ENCODE results near the gene S100A3. TPM values are rescaled to one million over a fixed set of nuclear protein-coding genes. Genes with fewer than 3 reads are reported as not detected.

Gene S100A3
- total and polyA plus RNA-seq, 3 donors from 2014 or later = 0.67 TPM; not detected in 2

GRCh38 chr1:153498746-153499145, 50.3 kb downstream of the S100A3 start:
- 43 to 44% methylated on average over 2 of the region's 2 CpGs for WGBS, 2 donors
- H3K27me3 ChIP-seq = no peaks in the 10 kb centered on the region
- no peaks in the 10 kb centered on the region for H3K4me1 ChIP-seq
- H3K4me3 ChIP-seq = no peak overlapping the region
- no peak for DNase-seq
- TF ChIP-seq CTCF (IDR thresholded peaks at IDR 0.05) (no peak), POLR2A (IDR thresholded peaks at IDR 0.05) (no peak)
- no peak overlapping the region for H3K27ac ChIP-seq
- intact Hi-C loops (cut with DNase I; ENCODE audit: low total_unique reads) = loop anchor here (10.0 kb wide), 1 partner anchor 144 kb away; the partner anchor contains the start of gene S100A9
- H3K9me3 ChIP-seq = no peaks in the 10 kb centered on the region
- H3K36me3 ChIP-seq (ENCODE audit: low read depth, missing control alignments) = no peaks in the 10 kb centered on the region

Other genes starting within 250 kb of the S100A3 start
- gene PGLYRP3, start 236.3 kb downstream of the S100A3 start, total RNA-seq = not detected
- 0.28 TPM for gene PGLYRP3, start 236.3 kb downstream of the S100A3 start, polyA plus RNA-seq (ENCODE audit: insufficient read depth, low read depth, low replicate concordance)
- gene PGLYRP4, start 200.4 kb downstream of the S100A3 start, total RNA-seq = under 1 TPM in 1 of 2 donors, not detected in 1; 0.12 TPM
- gene PGLYRP4, start 200.4 kb downstream of the S100A3 start, polyA plus RNA-seq (ENCODE audit: insufficient read depth, low read depth, low replicate concordance) = 0.17 TPM
- gene S100A9, start 191.4 kb downstream of the S100A3 start, total RNA-seq = 10 to 100 TPM in 1 of 2 donors, 1 to 10 TPM in 1; 4.6 to 10.7 TPM
- gene S100A9, start 191.4 kb downstream of the S100A3 start, polyA plus RNA-seq (ENCODE audit: insufficient read depth, low read depth, low replicate concordance) = 36.6 TPM
- gene S100A12, start 173.6 kb downstream of the S100A3 start, total RNA-seq = not detected
- not detected for gene S100A12, start 173.6 kb downstream of the S100A3 start, polyA plus RNA-seq (ENCODE audit: insufficient read depth, low read depth, low replicate concordance)
- gene S100A8, start 158.2 kb downstream of the S100A3 start, total RNA-seq = 1 to 10 TPM; 1.3 to 3.0 TPM
- 20.3 TPM for gene S100A8, start 158.2 kb downstream of the S100A3 start, polyA plus RNA-seq (ENCODE audit: insufficient read depth, low read depth, low replicate concordance)
- not detected for gene S100A7A, start 132.7 kb downstream of the S100A3 start, total RNA-seq
- gene S100A7A, start 132.7 kb downstream of the S100A3 start, polyA plus RNA-seq (ENCODE audit: insufficient read depth, low read depth, low replicate concordance) = not detected
- not detected for gene S100A7, start 88.6 kb downstream of the S100A3 start, total RNA-seq
- not detected for gene S100A7, start 88.6 kb downstream of the S100A3 start, polyA plus RNA-seq (ENCODE audit: insufficient read depth, low read depth, low replicate concordance)
- gene S100A6, start 13.3 kb downstream of the S100A3 start, total RNA-seq = 10 to 100 TPM; 30.9 to 57.4 TPM
- 372 TPM for gene S100A6, start 13.3 kb downstream of the S100A3 start, polyA plus RNA-seq (ENCODE audit: insufficient read depth, low read depth, low replicate concordance)
- 1 to 10 TPM in 1 of 2 donors, not detected in 1; 1.3 TPM for gene S100A5, start 8.3 kb downstream of the S100A3 start, total RNA-seq
- gene S100A5, start 8.3 kb downstream of the S100A3 start, polyA plus RNA-seq (ENCODE audit: insufficient read depth, low read depth, low replicate concordance) = not detected
- gene S100A4, start 3.5 kb downstream of the S100A3 start, total RNA-seq = 10 to 100 TPM; 15.8 to 23.8 TPM
- gene S100A4, start 3.5 kb downstream of the S100A3 start, polyA plus RNA-seq (ENCODE audit: insufficient read depth, low read depth, low replicate concordance) = 146 TPM
- 1 to 10 TPM; 1.9 to 9.6 TPM for gene S100A2, start 16.6 kb upstream of the S100A3 start, total RNA-seq
- gene S100A2, start 16.6 kb upstream of the S100A3 start, polyA plus RNA-seq (ENCODE audit: insufficient read depth, low read depth, low replicate concordance) = 1.9 TPM
- 100 to 1,000 TPM; 158 to 171 TPM for gene S100A16, start 63.9 kb upstream of the S100A3 start, total RNA-seq
- 126 TPM for gene S100A16, start 63.9 kb upstream of the S100A3 start, polyA plus RNA-seq (ENCODE audit: insufficient read depth, low read depth, low replicate concordance)
- gene S100A14, start 67.1 kb upstream of the S100A3 start, total RNA-seq = not detected
- gene S100A14, start 67.1 kb upstream of the S100A3 start, polyA plus RNA-seq (ENCODE audit: insufficient read depth, low read depth, low replicate concordance) = 1.6 TPM
- 10 to 100 TPM; 54.2 to 78.2 TPM for gene S100A13, start 78.2 kb upstream of the S100A3 start, total RNA-seq
- gene S100A13, start 78.2 kb upstream of the S100A3 start, polyA plus RNA-seq (ENCODE audit: insufficient read depth, low read depth, low replicate concordance) = 90.9 TPM
- gene S100A1, start 79.2 kb upstream of the S100A3 start, total RNA-seq = 10 to 100 TPM in 1 of 2 donors, 1 to 10 TPM in 1; 8.2 to 24.0 TPM
- 29.8 TPM for gene S100A1, start 79.2 kb upstream of the S100A3 start, polyA plus RNA-seq (ENCODE audit: insufficient read depth, low read depth, low replicate concordance)
- 10 to 100 TPM; 86.1 to 87.8 TPM for gene CHTOP, start 84.8 kb upstream of the S100A3 start, total RNA-seq
- 101 TPM for gene CHTOP, start 84.8 kb upstream of the S100A3 start, polyA plus RNA-seq (ENCODE audit: insufficient read depth, low read depth, low replicate concordance)
- gene SNAPIN, start 109.4 kb upstream of the S100A3 start, total RNA-seq = 10 to 100 TPM; 57.4 to 61.7 TPM
- gene SNAPIN, start 109.4 kb upstream of the S100A3 start, polyA plus RNA-seq (ENCODE audit: insufficient read depth, low read depth, low replicate concordance) = 48.9 TPM
- 100 to 1,000 TPM; 150 to 153 TPM for gene ILF2, start 121.7 kb upstream of the S100A3 start, total RNA-seq
- gene ILF2, start 121.7 kb upstream of the S100A3 start, polyA plus RNA-seq (ENCODE audit: insufficient read depth, low read depth, low replicate concordance) = 295 TPM
- gene NPR1, start 129.4 kb upstream of the S100A3 start, total RNA-seq = 1 to 10 TPM; 2.5 to 4.3 TPM
- gene NPR1, start 129.4 kb upstream of the S100A3 start, polyA plus RNA-seq (ENCODE audit: insufficient read depth, low read depth, low replicate concordance) = 10.7 TPM
- 100 to 1,000 TPM; 113 to 121 TPM for gene INTS3, start 178.8 kb upstream of the S100A3 start, total RNA-seq
- 66.1 TPM for gene INTS3, start 178.8 kb upstream of the S100A3 start, polyA plus RNA-seq (ENCODE audit: insufficient read depth, low read depth, low replicate concordance)
- gene SLC27A3, start 226.1 kb upstream of the S100A3 start, total RNA-seq = 10 to 100 TPM; 38.5 to 54.9 TPM
- gene SLC27A3, start 226.1 kb upstream of the S100A3 start, polyA plus RNA-seq (ENCODE audit: insufficient read depth, low read depth, low replicate concordance) = 83.3 TPM